ENCODE data around the gene MBOAT2. TPM values are rescaled to one million over a fixed set of nuclear protein-coding genes. Genes with fewer than 3 reads are reported as not detected.

The MBOAT2 gene
- total and polyA plus RNA-seq, 2 of the 13 experiments (the other 11 are each of a cell fraction or from before 2014, with no cell fraction given) = 0.11 to 0.36 TPM

DNA sequence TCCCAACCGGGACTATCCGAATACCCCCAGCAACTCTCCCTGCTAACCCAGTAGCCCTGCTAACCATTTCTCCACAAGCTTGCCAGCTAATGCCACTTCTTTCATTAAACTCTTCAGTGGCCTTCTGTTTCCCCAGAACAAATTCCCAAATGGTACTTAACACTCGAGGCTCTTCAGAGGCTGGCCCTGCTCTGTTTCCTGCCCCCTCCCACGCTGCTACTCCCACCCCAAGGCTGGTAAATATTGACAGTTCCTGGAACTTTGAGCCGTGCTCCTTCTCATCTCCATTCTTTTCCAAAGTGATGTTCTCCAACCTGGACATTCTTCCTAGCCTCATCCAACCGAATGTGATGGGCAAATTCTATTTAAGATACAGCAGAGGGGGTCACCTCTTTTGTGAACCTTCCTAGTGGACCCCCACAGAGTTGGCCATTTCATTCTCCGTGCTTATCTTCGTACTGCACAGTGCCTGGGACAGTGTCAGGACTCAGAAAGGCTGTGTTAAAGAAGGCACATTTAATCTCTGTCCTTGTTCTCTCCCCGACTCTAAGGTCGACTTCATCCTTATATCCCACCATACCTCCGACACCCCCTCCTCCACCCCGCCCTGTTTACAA, 162.9 kb downstream of the MBOAT2 start (continued):
- TF ChIP-seq ZNF30 (CRISPR knock-in tag; IDR thresholded peaks at IDR 0.05) (no peak), POGZ (CRISPR knock-in tag; IDR thresholded peaks at IDR 0.05) (peak; percentile 78), TMF1 (CRISPR knock-in tag; IDR thresholded peaks at IDR 0.05; ENCODE audit: low read depth) (no peak), CENPT (CRISPR knock-in tag; IDR thresholded peaks at IDR 0.05; ENCODE audit: low read depth) (no peak), MLX (CRISPR knock-in tag; IDR thresholded peaks at IDR 0.05) (no peak), KLF13 (CRISPR knock-in tag; IDR thresholded peaks at IDR 0.05) (no peak), KLF16 (CRISPR knock-in tag; IDR thresholded peaks at IDR 0.05) (0 out of 4 replicates have a peak, but pooled peaks of 1 of the 2 experiments have one; percentile 72), NFE2 (CRISPR knock-in tag; IDR thresholded peaks at IDR 0.05) (no peak), ZNF205 (CRISPR knock-in tag; IDR thresholded peaks at IDR 0.05) (peak; percentile 96), MTERF4 (CRISPR knock-in tag; IDR thresholded peaks at IDR 0.05) (peak; percentile 55; the same call in 1 of the 2 replicates), EZH2 (conservative IDR thresholded peaks at IDR 0.05; ENCODE audit: low read depth, low read length) (no peak), ZNF607 (CRISPR knock-in tag; IDR thresholded peaks at IDR 0.05; ENCODE audit: borderline replicate concordance) (no peak), ZNF263 (CRISPR knock-in tag; IDR thresholded peaks at IDR 0.05) (peak; percentile 85), PCBP1 (IDR thresholded peaks at IDR 0.05; ENCODE audit: borderline replicate concordance, low read depth, low read length) (no peak), KMT2B (CRISPR knock-in tag; IDR thresholded peaks at IDR 0.05) (no peak), TFE3 (CRISPR knock-in tag; IDR thresholded peaks at IDR 0.05) (no peak), MXI1 (IDR thresholded peaks at IDR 0.05; ENCODE audit: borderline replicate concordance, low read depth, low read length) (no peak; the same call in 2 of the 3 replicates), YEATS4 (CRISPR knock-in tag; IDR thresholded peaks at IDR 0.05; ENCODE audit: borderline replicate concordance) (no peak), ZGPAT (CRISPR knock-in tag; IDR thresholded peaks at IDR 0.05) (peak; percentile 81), ZNF451 (CRISPR knock-in tag; IDR thresholded peaks at IDR 0.05) (no peak), HMGA1 (CRISPR knock-in tag; conservative IDR thresholded peaks at IDR 0.05) (no peak), ZNF792 (CRISPR knock-in tag; IDR thresholded peaks at IDR 0.05) (peak; percentile 71; the same call in 1 of the 2 replicates), SALL1 (CRISPR knock-in tag; IDR thresholded peaks at IDR 0.05) (peak; percentile 91), POLR2A (IDR thresholded peaks at IDR 0.05; ENCODE audit: insufficient read depth in 1 of 2, low read depth in 2 of 2, low read length in 2 of 2) (no peak), ZBTB38 (CRISPR knock-in tag; IDR thresholded peaks at IDR 0.05) (peak; percentile 61; the same call in 1 of the 2 replicates), ZNF720 (CRISPR knock-in tag; IDR thresholded peaks at IDR 0.05) (no peak), ZNF326 (CRISPR knock-in tag; IDR thresholded peaks at IDR 0.05; ENCODE audit: borderline replicate concordance) (no peak), FOSL1 (CRISPR knock-in tag; IDR thresholded peaks at IDR 0.05; ENCODE audit: borderline replicate concordance) (no peak), ZNF274 (CRISPR knock-in tag; IDR thresholded peaks at IDR 0.05) (no peak)

All from HepG2 (cell line).